ENCODE results near the gene EDEM2.

Gene EDEM2

GRCh38 chr20:35106827-35107380 is 40.2 kb downstream of the EDEM2 start:
- Histone ChIP-seq H3K4me3 (ENCODE audit: low read depth, low read length) (no peak overlapping the region), H3K27ac (no peak overlapping the region), H3K27me3 (replicated peaks) (no peaks in the 10 kb centered on the region), H3K36me3 (replicated peaks) (no peaks in the 10 kb centered on the region)
- no peak for DNase-seq
- TF ChIP-seq, protein P1, sequence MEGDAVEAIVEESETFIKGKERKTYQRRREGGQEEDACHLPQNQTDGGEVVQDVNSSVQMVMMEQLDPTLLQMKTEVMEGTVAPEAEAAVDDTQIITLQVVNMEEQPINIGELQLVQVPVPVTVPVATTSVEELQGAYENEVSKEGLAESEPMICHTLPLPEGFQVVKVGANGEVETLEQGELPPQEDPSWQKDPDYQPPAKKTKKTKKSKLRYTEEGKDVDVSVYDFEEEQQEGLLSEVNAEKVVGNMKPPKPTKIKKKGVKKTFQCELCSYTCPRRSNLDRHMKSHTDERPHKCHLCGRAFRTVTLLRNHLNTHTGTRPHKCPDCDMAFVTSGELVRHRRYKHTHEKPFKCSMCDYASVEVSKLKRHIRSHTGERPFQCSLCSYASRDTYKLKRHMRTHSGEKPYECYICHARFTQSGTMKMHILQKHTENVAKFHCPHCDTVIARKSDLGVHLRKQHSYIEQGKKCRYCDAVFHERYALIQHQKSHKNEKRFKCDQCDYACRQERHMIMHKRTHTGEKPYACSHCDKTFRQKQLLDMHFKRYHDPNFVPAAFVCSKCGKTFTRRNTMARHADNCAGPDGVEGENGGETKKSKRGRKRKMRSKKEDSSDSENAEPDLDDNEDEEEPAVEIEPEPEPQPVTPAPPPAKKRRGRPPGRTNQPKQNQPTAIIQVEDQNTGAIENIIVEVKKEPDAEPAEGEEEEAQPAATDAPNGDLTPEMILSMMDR (IDR thresholded peaks at IDR 0.05; ENCODE audit: low read depth, low read length, missing control alignments) = no peak
- in situ Hi-C loops (cut with HindIII; ENCODE audit: low pct_ligation_motif_present, low sequenced_read_pairs) = no loop called here

DNA sequence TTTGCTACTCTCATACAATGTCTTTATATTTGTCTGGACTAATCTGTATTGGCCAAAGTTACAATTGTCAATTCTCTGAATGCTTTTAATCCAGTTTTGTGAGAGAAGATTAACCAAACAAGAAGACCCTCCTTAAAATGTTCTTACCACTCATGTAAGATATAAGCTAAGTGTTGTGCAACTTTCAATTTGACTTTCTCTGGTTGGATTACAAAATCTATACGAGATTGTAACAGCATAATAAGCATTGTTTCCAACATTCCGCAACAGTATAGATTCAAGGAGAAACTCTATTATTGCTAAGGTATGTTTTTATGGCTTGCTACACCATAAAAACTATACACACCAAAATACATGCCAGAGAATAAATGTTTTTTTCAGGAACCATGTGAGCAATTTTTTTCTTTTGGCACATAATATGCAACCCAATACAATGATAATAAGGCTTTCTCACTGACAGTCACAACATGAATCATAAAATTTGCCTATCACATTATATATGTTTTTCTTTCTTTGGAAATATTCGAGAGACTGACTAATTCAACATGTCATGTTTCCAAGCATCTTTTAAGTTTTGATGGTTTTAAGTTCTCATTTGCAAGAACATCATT is 42.3 kb downstream of the EDEM2 start:
- DNase-seq = no peak
- no peak overlapping the region for H3K27ac ChIP-seq
- in situ Hi-C loops (cut with HindIII; ENCODE audit: low pct_ligation_motif_present, low sequenced_read_pairs) = no loop called here
- H3K4me3 ChIP-seq (ENCODE audit: low read depth, low read length) = no peak overlapping the region
- TF ChIP-seq, protein P1 (IDR thresholded peaks at IDR 0.05; ENCODE audit: low read depth, low read length, missing control alignments) = no peak
- no peaks in the 10 kb centered on the region for H3K27me3 ChIP-seq (replicated peaks)
- H3K36me3 ChIP-seq (replicated peaks) = no peaks in the 10 kb centered on the region

GRCh38 chr20:35101620-35102019 is 45.5 kb downstream of the EDEM2 start:
- H3K27me3 ChIP-seq (replicated peaks) = no peaks in the 10 kb centered on the region
- no peak overlapping the region for H3K4me3 ChIP-seq (ENCODE audit: low read depth, low read length)
- no peaks in the 10 kb centered on the region for H3K36me3 ChIP-seq (replicated peaks)
- DNase-seq = no peak
- in situ Hi-C loops (cut with HindIII; ENCODE audit: low pct_ligation_motif_present, low sequenced_read_pairs) = no loop called here
- TF ChIP-seq, protein P1 (IDR thresholded peaks at IDR 0.05; ENCODE audit: low read depth, low read length, missing control alignments) = no peak
- H3K27ac ChIP-seq = no peak overlapping the region

GRCh38 chr20:35093267-35093884 is 53.8 kb downstream of the EDEM2 start:
- peak overlapping the region; percentile 98 for H3K4me3 ChIP-seq (ENCODE audit: low read depth, low read length)
- peak overlapping the region; percentile 95 for H3K27ac ChIP-seq
- no peaks in the 10 kb centered on the region for H3K27me3 ChIP-seq (replicated peaks)
- peaks cover under 1% of the 10 kb centered on the region for H3K36me3 ChIP-seq (replicated peaks)
- in situ Hi-C loops (cut with HindIII; ENCODE audit: low pct_ligation_motif_present, low sequenced_read_pairs) = no loop called here
- DNase-seq = peak; percentile 36
- TF ChIP-seq, protein P1 (IDR thresholded peaks at IDR 0.05; ENCODE audit: low read depth, low read length, missing control alignments) = no peak

GRCh38 chr20:35092524-35093266 is 54.4 kb downstream of the EDEM2 start, which contains the start of gene TRPC4AP:
Gene TRPC4AP (minus strand): TSS chr20:35092807. CDS start chr20:35092781, 26 bp downstream.
- Histone ChIP-seq H3K27ac (peak within 1 kb of the TSS; percentile 95), H3K27me3 (replicated peaks) (no peaks in the 10 kb centered on the region), H3K4me3 (ENCODE audit: low read depth, low read length) (peak within 1 kb of the TSS; percentile 98), H3K36me3 (replicated peaks) (peaks cover 2% of the 10 kb centered on the region)
- in situ Hi-C loops (cut with HindIII; ENCODE audit: low pct_ligation_motif_present, low sequenced_read_pairs) = no loop called here
- TF ChIP-seq, protein P1 (IDR thresholded peaks at IDR 0.05; ENCODE audit: low read depth, low read length, missing control alignments) = peak; percentile 74
- peak; percentile 74 for DNase-seq
